DND-41 (cell line): Measurements from ENCODE around the gene GNA14.
"Not testable (repeated sequence)": the region's sequence is repeated elsewhere in the genome, so short reads cannot be mapped to it uniquely, and the experiment has no call there.

Experiments
- ATAC-seq: fragments of 200-7000 bp; cut with Tn5 transposase; 3 replicates; pipeline ENCODE4 v1.9.1; 2021; ENCODE audit warnings: low read depth; ENCODE audit not compliant: insufficient read depth
- DNase-seq: peaks from one replicate; pipeline ENCODE4 v3.0.0-alpha.2; 2020
- H2AFZ ChIP-seq: 2 replicates; pipeline ENCODE4 v1.6.0; 2012; ENCODE audit warnings: low read depth, low read length
- H3K27ac ChIP-seq: 2 replicates; pipeline ENCODE4 v1.5.1; 2012; ENCODE audit warnings: low read length, inconsistent platforms
- H3K27me3 ChIP-seq: fragments of 200-600 bp; sonication (generic); 2 replicates; pipeline ENCODE4 v1.6.0; 2012; ENCODE audit warnings: low read length, mild to moderate bottlenecking, inconsistent platforms; ENCODE audit not compliant: insufficient read depth, poor library complexity
- H3K36me3 ChIP-seq: 2 replicates; pipeline ENCODE4 v1.5.1; 2012; ENCODE audit warnings: low read length, inconsistent platforms; ENCODE audit not compliant: insufficient read depth
- H3K4me1 ChIP-seq: 2 replicates; pipeline ENCODE4 v1.5.1; 2012; ENCODE audit warnings: mild to moderate bottlenecking, low read length; ENCODE audit not compliant: insufficient read depth
- H3K4me2 ChIP-seq: 2 replicates; pipeline ENCODE4 v1.6.0; 2012; ENCODE audit warnings: mild to moderate bottlenecking, moderate library complexity, low read length, inconsistent platforms; ENCODE audit not compliant: insufficient read depth
- H3K4me3 ChIP-seq, 2 experiments: fragments of 200-600 bp in 1 of 2; shearing (Covaris generic) in 1 of 2; 2 replicates each; pipeline ENCODE4 v1.5.1; 2012 to 2016; ENCODE audit warnings: inconsistent platforms in 2 of 2, low read length in 2 of 2, mild to moderate bottlenecking in 2 of 2, low read depth in 1 of 2, moderate library complexity in 1 of 2
- H3K79me2 ChIP-seq: 2 replicates; pipeline ENCODE4 v1.6.0; 2012; ENCODE audit warnings: low read length, inconsistent platforms; ENCODE audit not compliant: insufficient read depth
- H3K9ac ChIP-seq: 2 replicates; pipeline ENCODE4 v1.6.0; 2012; ENCODE audit warnings: low read depth, mild to moderate bottlenecking, inconsistent platforms, low read length, moderate library complexity
- H3K9me3 ChIP-seq: 2 replicates; pipeline ENCODE4 v1.5.1; 2012; ENCODE audit warnings: low read length, moderate library complexity, mild to moderate bottlenecking, inconsistent platforms; ENCODE audit not compliant: insufficient read depth, severe bottlenecking
- H4K20me1 ChIP-seq: 2 replicates; pipeline ENCODE4 v1.6.0; 2012; ENCODE audit warnings: low read length; ENCODE audit not compliant: insufficient read depth
- EZH2 ChIP-seq: IDR thresholded peaks from 3 replicates; pipeline ENCODE4 v1.6.1; 2012; ENCODE audit warnings: borderline replicate concordance, low read depth, mild to moderate bottlenecking, moderate library complexity, low read length, inconsistent platforms; ENCODE audit not compliant: severe bottlenecking
- TF ChIP-seq, protein P1 (sequence below): IDR thresholded peaks from 2 replicates; pipeline ENCODE4 v1.5.1; 2012; ENCODE audit warnings: borderline replicate concordance, low read length, moderate library complexity, mild to moderate bottlenecking; ENCODE audit not compliant: poor library complexity, severe bottlenecking; ENCODE audit errors: extremely low read depth

GNA14 gene

DNA sequence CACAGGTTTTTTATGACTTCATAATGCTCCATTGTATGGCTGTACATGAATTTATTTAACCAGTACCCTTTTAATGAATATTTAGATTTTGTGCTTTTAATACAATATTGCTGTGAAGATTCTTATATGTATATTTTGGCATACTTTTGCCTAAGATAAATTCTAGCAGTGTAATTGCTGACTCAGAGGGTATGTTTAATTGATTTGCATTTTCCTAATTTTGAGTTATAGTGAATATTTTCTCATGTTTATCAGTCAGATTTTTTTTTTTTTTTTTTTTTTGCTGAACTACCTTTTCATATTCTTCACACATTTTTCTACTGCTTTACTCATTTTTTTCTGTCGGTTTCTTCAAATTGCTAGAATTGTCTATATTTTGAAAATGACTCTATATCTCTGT is 248.2 kb downstream of the GNA14 start:
- Histone ChIP-seq H3K9ac (no peak overlapping the region), H3K79me2 (no peaks in the 10 kb centered on the region), H3K9me3 (no peaks in the 10 kb centered on the region)

DNA sequence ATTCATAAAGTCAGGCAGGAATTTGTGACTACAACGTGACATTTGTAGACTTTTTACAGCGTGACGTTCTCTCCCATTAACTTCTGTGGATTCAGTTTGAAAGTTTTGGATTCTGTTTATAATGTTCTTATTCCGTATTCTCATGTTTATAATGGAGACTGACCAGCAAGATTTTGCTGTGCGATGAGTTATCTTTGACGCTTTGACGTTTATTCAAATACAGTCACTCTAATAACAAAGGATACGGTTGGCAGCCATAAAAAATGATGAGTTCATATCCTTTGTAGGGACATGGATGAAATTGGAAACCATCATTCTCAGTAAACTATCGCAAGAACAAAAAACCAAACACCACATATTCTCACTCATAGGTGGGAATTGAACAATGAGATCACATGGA is 249.5 kb downstream of the GNA14 start:
- not testable (repeated sequence) for H2AFZ ChIP-seq, DNase-seq, H3K9ac ChIP-seq, H4K20me1 ChIP-seq, H3K27me3 ChIP-seq, H3K4me1 ChIP-seq, H3K4me2 ChIP-seq, H3K36me3 ChIP-seq, H3K4me3 ChIP-seq, H3K9me3 ChIP-seq, H3K27ac ChIP-seq, ATAC-seq, H3K79me2 ChIP-seq

More for the DNA sequence above, 248.2 kb downstream of the GNA14 start:
- Histone ChIP-seq H2AFZ (no peak overlapping the region), H3K4me1 (no peaks in the 10 kb centered on the region), H3K27me3 (no peaks in the 10 kb centered on the region), H3K4me3 (no peak overlapping the region), H4K20me1 (no peaks in the 10 kb centered on the region), H3K36me3 (no peaks in the 10 kb centered on the region; the same call in 1 of the 2 replicates), H3K4me2 (no peak overlapping the region), H3K27ac (no peak overlapping the region)
- TF ChIP-seq EZH2 = no peak
- TF ChIP-seq, protein P1, sequence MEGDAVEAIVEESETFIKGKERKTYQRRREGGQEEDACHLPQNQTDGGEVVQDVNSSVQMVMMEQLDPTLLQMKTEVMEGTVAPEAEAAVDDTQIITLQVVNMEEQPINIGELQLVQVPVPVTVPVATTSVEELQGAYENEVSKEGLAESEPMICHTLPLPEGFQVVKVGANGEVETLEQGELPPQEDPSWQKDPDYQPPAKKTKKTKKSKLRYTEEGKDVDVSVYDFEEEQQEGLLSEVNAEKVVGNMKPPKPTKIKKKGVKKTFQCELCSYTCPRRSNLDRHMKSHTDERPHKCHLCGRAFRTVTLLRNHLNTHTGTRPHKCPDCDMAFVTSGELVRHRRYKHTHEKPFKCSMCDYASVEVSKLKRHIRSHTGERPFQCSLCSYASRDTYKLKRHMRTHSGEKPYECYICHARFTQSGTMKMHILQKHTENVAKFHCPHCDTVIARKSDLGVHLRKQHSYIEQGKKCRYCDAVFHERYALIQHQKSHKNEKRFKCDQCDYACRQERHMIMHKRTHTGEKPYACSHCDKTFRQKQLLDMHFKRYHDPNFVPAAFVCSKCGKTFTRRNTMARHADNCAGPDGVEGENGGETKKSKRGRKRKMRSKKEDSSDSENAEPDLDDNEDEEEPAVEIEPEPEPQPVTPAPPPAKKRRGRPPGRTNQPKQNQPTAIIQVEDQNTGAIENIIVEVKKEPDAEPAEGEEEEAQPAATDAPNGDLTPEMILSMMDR = no peak
- no peak for ATAC-seq
- no peak for DNase-seq

DNA sequence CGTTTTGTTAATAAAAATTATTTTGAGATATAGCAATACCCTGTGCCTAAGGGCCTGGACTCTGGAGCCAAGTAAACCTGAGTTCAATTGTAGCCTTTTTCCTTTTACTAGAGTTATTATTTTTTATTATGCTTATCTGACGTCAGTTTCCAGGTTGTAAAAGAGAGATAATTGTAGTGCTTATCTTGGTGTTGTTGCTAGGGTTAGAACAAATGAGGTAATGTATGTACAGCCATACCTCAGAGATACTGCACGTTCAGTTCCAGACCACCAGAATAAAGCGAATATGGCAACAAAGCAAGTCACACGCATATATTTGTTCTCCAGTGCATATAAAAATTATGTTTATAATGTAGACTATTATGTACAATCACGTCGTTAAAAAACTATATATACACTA is 255.8 kb downstream of the GNA14 start:
- Histone ChIP-seq H3K27me3 (no peaks in the 10 kb centered on the region), H2AFZ (no peak overlapping the region), H3K27ac (no peak overlapping the region), H3K36me3 (peaks cover 12% of the 10 kb centered on the region; the same call in 1 of the 2 replicates), H3K9ac (no peak overlapping the region), H3K79me2 (no peaks in the 10 kb centered on the region), H3K4me3 (no peak overlapping the region), H3K9me3 (no peaks in the 10 kb centered on the region), H4K20me1 (no peaks in the 10 kb centered on the region), H3K4me2 (no peak overlapping the region), H3K4me1 (no peaks in the 10 kb centered on the region)
- DNase-seq (no peak), ATAC-seq (no peak)
- TF ChIP-seq, protein P1 = no peak
- TF ChIP-seq EZH2 = no peak

DNA sequence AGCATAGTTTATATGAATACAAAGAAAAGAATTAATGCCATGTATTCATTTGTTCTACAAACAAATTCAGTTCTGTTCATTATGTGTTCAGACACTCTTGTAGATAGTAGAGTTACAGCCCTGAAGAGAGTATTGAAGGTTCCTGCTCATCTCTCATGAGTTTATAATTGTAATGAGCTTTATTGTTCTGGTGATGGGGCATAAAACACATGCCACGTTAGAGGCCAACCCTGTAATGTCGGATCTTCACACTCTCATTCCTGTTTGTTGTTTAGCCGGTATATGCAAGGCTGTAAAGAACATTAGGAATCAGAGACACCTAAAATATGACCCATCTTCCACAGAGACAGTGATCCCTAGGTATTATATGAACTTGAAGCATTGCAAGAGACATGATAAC is 256.3 kb downstream of the GNA14 start:
- no peaks in the 10 kb centered on the region for H3K79me2 ChIP-seq
- no peaks in the 10 kb centered on the region for H4K20me1 ChIP-seq
- no peak overlapping the region for H3K4me2 ChIP-seq
- no peaks in the 10 kb centered on the region for H3K4me1 ChIP-seq
- H3K27me3 ChIP-seq = no peaks in the 10 kb centered on the region
- TF ChIP-seq, protein P1 = no peak
- no peak for TF ChIP-seq EZH2
- no peak for DNase-seq
- H3K9ac ChIP-seq = no peak overlapping the region
- ATAC-seq = no peak
- no peak overlapping the region for H3K27ac ChIP-seq
- H3K36me3 ChIP-seq = peaks cover 12% of the 10 kb centered on the region; the same call in 1 of the 2 replicates
- H3K4me3 ChIP-seq = no peak overlapping the region
- no peak overlapping the region for H2AFZ ChIP-seq
- no peaks in the 10 kb centered on the region for H3K9me3 ChIP-seq
